ENCODE data around the gene CTNNA3. TPM values are rescaled to one million over a fixed set of nuclear protein-coding genes. Genes with fewer than 3 reads are reported as not detected.

The CTNNA3 gene
- total and polyA plus RNA-seq, 10 donors = 0.03 to 2.4 (median 0.76) TPM; not detected in 1

GRCh38 chr10:66649626-66650025, 1046.4 kb downstream of the CTNNA3 start:
- Histone ChIP-seq H3K4me3 (no peak overlapping the region), H3K36me3 (no peaks in the 10 kb centered on the region), H3K4me1 (no peaks in the 10 kb centered on the region), H3K27ac (no peak overlapping the region), H3K27me3 (replicated peaks in 1 of 7) (no peaks in the 10 kb centered on the region), H3K9me3 (peaks cover 0 to 59% (median 25%) of the 10 kb centered on the region in 8 donors)
- whole genome bisulfite sequencing, 5 donors = 65 to 81% (median 74%) methylated on average over 2 to 3 of the region's 3 CpGs
- no peak for TF ChIP-seq CTCF (IDR thresholded peaks at IDR 0.05 in 8 of 11, conservative IDR thresholded peaks at IDR 0.05 in 3 of 11)
- no peak for TF ChIP-seq POLR2AphosphoS5 (IDR thresholded peaks at IDR 0.05)
- no peak for TF ChIP-seq POLR2A (IDR thresholded peaks at IDR 0.05)
- intact Hi-C loops (cut with DNase I; ENCODE audit: low total_unique reads) = no loop called here
- no peak for DNase-seq

- Histone ChIP-seq H3K27me3 (replicated peaks in 1 of 7) (no peaks in the 10 kb centered on the region), H3K9me3 (no peaks in the 10 kb centered on the region), H3K4me1 (no peaks in the 10 kb centered on the region), H3K4me3 (no peak overlapping the region), H3K36me3 (no peaks in the 10 kb centered on the region), H3K27ac (no peak overlapping the region)
- intact Hi-C loops (cut with DNase I; ENCODE audit: low total_unique reads) = no loop called here
- 85 to 100% (median 87%) methylated on average over 1 of the region's 1 CpG for WGBS, 5 donors
- TF ChIP-seq POLR2A (IDR thresholded peaks at IDR 0.05) (no peak), CTCF (IDR thresholded peaks at IDR 0.05 in 8 of 11, conservative IDR thresholded peaks at IDR 0.05 in 3 of 11) (no peak), POLR2AphosphoS5 (IDR thresholded peaks at IDR 0.05) (no peak)
- DNase-seq = no peak
Observed at GRCh38 chr10:66642217-66642616, 1053.8 kb downstream of the CTNNA3 start.

GRCh38 chr10:66639371-66639770, 1056.6 kb downstream of the CTNNA3 start:
- Histone ChIP-seq H3K27ac (no peak overlapping the region), H3K4me3 (no peak overlapping the region), H3K9me3 (no peaks in the 10 kb centered on the region), H3K36me3 (no peaks in the 10 kb centered on the region), H3K4me1 (no peaks in the 10 kb centered on the region), H3K27me3 (replicated peaks in 1 of 7) (no peaks in the 10 kb centered on the region)
- WGBS, 5 donors = 0 to 92% (median 55%) methylated on average over 1 of the region's 1 CpG
- intact Hi-C loops (cut with DNase I; ENCODE audit: low total_unique reads) = no loop called here
- TF ChIP-seq CTCF (IDR thresholded peaks at IDR 0.05 in 8 of 11, conservative IDR thresholded peaks at IDR 0.05 in 3 of 11) (no peak), POLR2A (IDR thresholded peaks at IDR 0.05) (no peak), POLR2AphosphoS5 (IDR thresholded peaks at IDR 0.05) (no peak)
- DNase-seq = no peak

- Histone ChIP-seq H3K27ac (no peak overlapping the region), H3K27me3 (replicated peaks in 1 of 7) (no peaks in the 10 kb centered on the region), H3K4me1 (no peaks in the 10 kb centered on the region), H3K36me3 (no peaks in the 10 kb centered on the region), H3K4me3 (no peak overlapping the region), H3K9me3 (no peaks in the 10 kb centered on the region)
- 55 to 68% (median 67%) methylated on average over 3 of the region's 3 CpGs for WGBS, 5 donors
- no peak for DNase-seq
- intact Hi-C loops (cut with DNase I; ENCODE audit: low total_unique reads) = no loop called here
- TF ChIP-seq POLR2AphosphoS5 (IDR thresholded peaks at IDR 0.05) = no peak
- TF ChIP-seq CTCF (IDR thresholded peaks at IDR 0.05 in 8 of 11, conservative IDR thresholded peaks at IDR 0.05 in 3 of 11) = no peak
- TF ChIP-seq POLR2A (IDR thresholded peaks at IDR 0.05) = no peak
Observed at GRCh38 chr10:66637273-66638036, 1058.5 kb downstream of the CTNNA3 start.

All from spleen (tissue), 11 donors.